ENCODE results near the gene AMOT. TPM values are rescaled to one million over a fixed set of nuclear protein-coding genes. Genes with fewer than 3 reads are reported as not detected.

The AMOT gene
- total and polyA plus RNA-seq, 5 experiments from 2014 or later: 1.3 to 3.3 (median 2.4) TPM

GRCh38 chrX:112774142-112774541 lies 66.5 kb downstream of the AMOT start:
- Mint-ChIP-seq H3K36me3 (peaks cover 0 to 15% (median 0%) of the 10 kb centered on the region in 3 donors), H3K27me3 (no peaks in the 10 kb centered on the region), H3K27ac (no peak overlapping the region), H3K4me1 (no peaks in the 10 kb centered on the region), H3K4me3 (no peak overlapping the region), H3K9me3 (peaks cover 0 to 11% (median 0%) of the 10 kb centered on the region in 9 donors)
- DNase-seq (no peak), ATAC-seq (no peak)
- POLR2A ChIA-PET: no interaction called here

GRCh38 chrX:112769034-112769433 lies 71.6 kb downstream of the AMOT start:
- Mint-ChIP-seq H3K4me1 (no peaks in the 10 kb centered on the region), H3K4me3 (no peak overlapping the region), H3K36me3 (peaks cover 0 to 2% (median 0%) of the 10 kb centered on the region in 3 donors), H3K27me3 (peaks cover 0 to 4% (median 0%) of the 10 kb centered on the region in 5 donors), H3K27ac (no peak overlapping the region), H3K9me3 (peaks cover 0 to 11% (median 0%) of the 10 kb centered on the region in 9 donors)
- POLR2A ChIA-PET: no interaction called here
- ATAC-seq (no peak), DNase-seq (no peak)

GRCh38 chrX:112768563-112768962 lies 72.1 kb downstream of the AMOT start:
- H3K4me3 Mint-ChIP-seq: no peak overlapping the region
- POLR2A ChIA-PET: no interaction called here

GRCh38 chrX:112766774-112767173 lies 73.9 kb downstream of the AMOT start:
- Mint-ChIP-seq H3K4me3 (no peak overlapping the region), H3K4me1 (peaks cover 0 to under 1% (median 0%) of the 10 kb centered on the region in 4 donors), H3K9me3 (peaks cover 0 to 11% (median 0%) of the 10 kb centered on the region in 9 donors), H3K36me3 (peaks cover 0 to 2% (median 0%) of the 10 kb centered on the region in 3 donors), H3K27ac (no peak overlapping the region), H3K27me3 (peaks cover 0 to 4% (median 0%) of the 10 kb centered on the region in 5 donors)
- POLR2A ChIA-PET: no interaction called here
- DNase-seq (no peak), ATAC-seq (no peak)

More at GRCh38 chrX:112768563-112768962, 72.1 kb downstream of the AMOT start:
- no peak for DNase-seq
- no peak for ATAC-seq
- Mint-ChIP-seq H3K36me3 (peaks cover 0 to 2% (median 0%) of the 10 kb centered on the region in 3 donors), H3K9me3 (peaks cover 0 to 11% (median 0%) of the 10 kb centered on the region in 9 donors), H3K27me3 (peaks cover 0 to 4% (median 0%) of the 10 kb centered on the region in 5 donors), H3K4me1 (no peaks in the 10 kb centered on the region), H3K27ac (no peak overlapping the region)

- DNase-seq (no peak), ATAC-seq (no peak)
- H3K27ac Mint-ChIP-seq: no peak overlapping the region
- peaks cover 0 to 3% (median 0%) of the 10 kb centered on the region in 9 donors for H3K9me3 Mint-ChIP-seq
- peaks cover 0 to 5% (median 0%) of the 10 kb centered on the region in 5 donors for H3K27me3 Mint-ChIP-seq
- H3K4me3 Mint-ChIP-seq: no peak overlapping the region
- POLR2A ChIA-PET: no interaction called here
- peaks cover 0 to 2% (median 0%) of the 10 kb centered on the region in 4 donors for H3K4me1 Mint-ChIP-seq
- peaks cover 0 to 2% (median 0%) of the 10 kb centered on the region in 3 donors for H3K36me3 Mint-ChIP-seq
Measured at GRCh38 chrX:112761242-112762207, 79.1 kb downstream of the AMOT start.

GRCh38 chrX:112760697-112761096 lies 79.9 kb downstream of the AMOT start:
- no peak overlapping the region for H3K27ac Mint-ChIP-seq

GRCh38 chrX:112759966-112760365 lies 80.7 kb downstream of the AMOT start:
- Mint-ChIP-seq H3K4me1 (peaks cover 0 to 2% (median 0%) of the 10 kb centered on the region in 4 donors), H3K36me3 (peaks cover 0 to 2% (median 0%) of the 10 kb centered on the region in 3 donors), H3K27ac (no peak overlapping the region), H3K27me3 (peaks cover 0 to 4% (median 0%) of the 10 kb centered on the region in 5 donors), H3K4me3 (no peak overlapping the region), H3K9me3 (peaks cover 0 to 3% (median 0%) of the 10 kb centered on the region in 9 donors)
- POLR2A ChIA-PET: no interaction called here
- DNase-seq (no peak), ATAC-seq (no peak)

More at GRCh38 chrX:112760697-112761096, 79.9 kb downstream of the AMOT start:
- Mint-ChIP-seq H3K36me3 (peaks cover 0 to 2% (median 0%) of the 10 kb centered on the region in 3 donors), H3K27me3 (peaks cover 0 to 5% (median 0%) of the 10 kb centered on the region in 5 donors), H3K9me3 (peaks cover 0 to 3% (median 0%) of the 10 kb centered on the region in 9 donors), H3K4me1 (peaks cover 0 to 2% (median 0%) of the 10 kb centered on the region in 4 donors), H3K4me3 (no peak overlapping the region)
- ATAC-seq: no peak
- POLR2A ChIA-PET: no interaction called here
- no peak for DNase-seq

- no peak for DNase-seq
Measured at GRCh38 chrX:112759512-112759911, 81.1 kb downstream of the AMOT start.

GRCh38 chrX:112757946-112758345 lies 82.7 kb downstream of the AMOT start:
- no peak overlapping the region for H3K27ac Mint-ChIP-seq
- DNase-seq: no peak
- POLR2A ChIA-PET: no interaction called here
- H3K36me3 Mint-ChIP-seq: no peaks in the 10 kb centered on the region
- H3K27me3 Mint-ChIP-seq: peaks cover 0 to 3% (median 0%) of the 10 kb centered on the region in 5 donors
- peaks cover 0 to 2% (median 0%) of the 10 kb centered on the region in 4 donors for H3K4me1 Mint-ChIP-seq
- no peak overlapping the region for H3K4me3 Mint-ChIP-seq
- peaks cover 0 to 3% (median 0%) of the 10 kb centered on the region in 9 donors for H3K9me3 Mint-ChIP-seq
- no peak for ATAC-seq

More at GRCh38 chrX:112759512-112759911, 81.1 kb downstream of the AMOT start:
- H3K4me1 Mint-ChIP-seq: peaks cover 0 to 2% (median 0%) of the 10 kb centered on the region in 4 donors
- no peak overlapping the region for H3K27ac Mint-ChIP-seq
- no peak overlapping the region for H3K4me3 Mint-ChIP-seq
- H3K9me3 Mint-ChIP-seq: peaks cover 0 to 3% (median 0%) of the 10 kb centered on the region in 9 donors
- POLR2A ChIA-PET: no interaction called here
- ATAC-seq: no peak
- peaks cover 0 to under 1% (median 0%) of the 10 kb centered on the region in 3 donors for H3K36me3 Mint-ChIP-seq
- H3K27me3 Mint-ChIP-seq: peaks cover 0 to 3% (median 0%) of the 10 kb centered on the region in 5 donors

- Mint-ChIP-seq H3K36me3 (no peaks in the 10 kb centered on the region), H3K4me1 (no peaks in the 10 kb centered on the region), H3K9me3 (no peaks in the 10 kb centered on the region), H3K27ac (no peak overlapping the region), H3K27me3 (no peaks in the 10 kb centered on the region), H3K4me3 (no peak overlapping the region)
- ATAC-seq (no peak), DNase-seq (no peak)
- POLR2A ChIA-PET: no interaction called here
Measured at GRCh38 chrX:112753116-112753515, 87.5 kb downstream of the AMOT start.

- H3K9me3 Mint-ChIP-seq: no peaks in the 10 kb centered on the region
- H3K27ac Mint-ChIP-seq: no peak overlapping the region
- no peaks in the 10 kb centered on the region for H3K36me3 Mint-ChIP-seq
- H3K4me1 Mint-ChIP-seq: no peaks in the 10 kb centered on the region
- no peaks in the 10 kb centered on the region for H3K27me3 Mint-ChIP-seq
- no peak overlapping the region for H3K4me3 Mint-ChIP-seq
- no peak for ATAC-seq
- no peak for DNase-seq
- POLR2A ChIA-PET: no interaction called here
Measured at GRCh38 chrX:112751076-112751475, 89.6 kb downstream of the AMOT start.

- Mint-ChIP-seq H3K4me3 (no peak overlapping the region), H3K27me3 (peaks cover 0 to 3% (median 0%) of the 10 kb centered on the region in 5 donors), H3K27ac (no peak overlapping the region), H3K4me1 (peaks cover 0 to 2% (median 0%) of the 10 kb centered on the region in 4 donors), H3K36me3 (no peaks in the 10 kb centered on the region), H3K9me3 (no peaks in the 10 kb centered on the region)
- no peak for ATAC-seq
- no peak for DNase-seq
- POLR2A ChIA-PET: no interaction called here
Measured at GRCh38 chrX:112746812-112747595, 93.6 kb downstream of the AMOT start.
